Caco-2 (cell line): ENCODE data around the gene GPATCH8. TPM values are rescaled to one million over a fixed set of nuclear protein-coding genes. Genes with fewer than 3 reads are reported as not detected.

Experiments
- BruUV-seq: library from RNA; stranded (reverse); fragments of 400-500 nt; replicated peaks from 2 replicates; lab custom pipeline; 2021; lab: Mats Ljungman, UMichigan
- CTCF ChIA-PET: fragments of 300-600 bp; sonication (Branson Sonifier 250); formaldehyde crosslinking; loops from one replicate; lab custom pipeline; 2022; ENCODE audit warnings: antibody characterized with exemption; lab: Charles Lee
- POLR2A ChIA-PET: fragments of 300-600 bp; sonication (Branson Sonifier 250); formaldehyde crosslinking; loops from one replicate; lab custom pipeline; 2022; ENCODE audit warnings: antibody characterized with exemption; lab: Charles Lee
- DNase-seq, 2 experiments: peaks; one replicate each; pipeline versions ENCODE4 v3.0.0 to v3.0.0-alpha.2; 2020 to 2022
- H3K27me3 ChIP-seq: replicated peaks from 2 replicates; pipeline ENCODE4 v1.6.0; 2011; ENCODE audit warnings: low read length; ENCODE audit not compliant: control insufficient read depth, insufficient read depth
- H3K36me3 ChIP-seq: 2 replicates; pipeline ENCODE4 v1.5.1; 2011; ENCODE audit warnings: low read length; ENCODE audit not compliant: control insufficient read depth, insufficient read depth
- H3K4me1 ChIP-seq: fragments of 250-450 bp; sonication (Bioruptor Pico); 2 replicates; pipeline ENCODE4 v1.5.1; 2020; ENCODE audit warnings: mild to moderate bottlenecking
- H3K4me3 ChIP-seq: 2 replicates; pipeline ENCODE4 v1.5.1; 2011; ENCODE audit warnings: low read depth, mild to moderate bottlenecking, control low read depth, low read length
- H3K9me3 ChIP-seq: fragments of 250-450 bp; sonication (Bioruptor Pico); 2 replicates; pipeline ENCODE4 v1.5.1; 2020; ENCODE audit warnings: mild to moderate bottlenecking, moderate library complexity
- H3K27ac Mint-ChIP-seq: one replicate; pipeline ENCODE4 v1.8.0; 2022; ENCODE audit warnings: mixed read lengths; ENCODE audit not compliant: unreplicated experiment
- H3K27me3 Mint-ChIP-seq: one replicate; pipeline ENCODE4 v1.8.0; 2022; ENCODE audit warnings: mixed read lengths; ENCODE audit not compliant: insufficient read depth, unreplicated experiment
- H3K36me3 Mint-ChIP-seq: one replicate; pipeline ENCODE4 v1.8.0; 2022; ENCODE audit warnings: mild to moderate bottlenecking, mixed read lengths; ENCODE audit not compliant: insufficient read depth, unreplicated experiment
- H3K4me1 Mint-ChIP-seq: one replicate; pipeline ENCODE4 v1.8.0; 2022; ENCODE audit warnings: low read depth, mixed read lengths; ENCODE audit not compliant: unreplicated experiment
- H3K4me3 Mint-ChIP-seq: one replicate; pipeline ENCODE4 v1.8.0; 2022; ENCODE audit warnings: mild to moderate bottlenecking, moderate library complexity, mixed read lengths; ENCODE audit not compliant: unreplicated experiment
- H3K9me3 Mint-ChIP-seq: one replicate; pipeline ENCODE4 v1.8.0; 2022; ENCODE audit warnings: mixed read lengths; ENCODE audit not compliant: unreplicated experiment
- CTCF ChIP-seq, 2 experiments: fragments of 200-600 bp in 1 of 2; IDR thresholded peaks; 1 replicate in 1 of 2; 2 replicates in 1 of 2; pipeline versions ENCODE4 v1.5.1 to v1.8.0; 2011 to 2022; ENCODE audit warnings: antibody characterized with exemption in 1 of 2, control low read depth in 1 of 2, inconsistent platforms in 1 of 2, low read depth in 1 of 2, low read length in 1 of 2, mild to moderate bottlenecking in 1 of 2, moderate library complexity in 1 of 2; ENCODE audit not compliant: insufficient read depth in 1 of 2, severe bottlenecking in 1 of 2, unreplicated experiment in 1 of 2
- intact Hi-C: fragments of 100-400 bp; cut with micrococcal nuclease; formaldehyde crosslinking; loops from one replicate; pipeline ENCODE4 v1.10.0; 2022; ENCODE audit not compliant: unreplicated experiment
- total RNA-seq: library from RNA; stranded (reverse); gene quantifications from 2 replicates; pipeline ENCODE4 v1.2.3, GENCODE V29; 2022

The GPATCH8 gene
- total RNA-seq, 1 experiment from 2014 or later, result 53.4 TPM

GRCh38 chr17:44362949-44363612 lies 140.1 kb downstream of the GPATCH8 start:
- DNase-seq, result peak; percentile 37 to 38
- POLR2A ChIA-PET, result interaction anchor here (0.6 to 1.0 kb wide), 5 partner anchors 10 to 900 kb away, joined by 3 to 7 read pairs (median 5); no protein-coding TSS in a partner anchor

GRCh38 chr17:44362459-44362948 lies 140.7 kb downstream of the GPATCH8 start:
- H3K9me3 Mint-ChIP-seq, result no peaks in the 10 kb centered on the region
- Histone ChIP-seq H3K36me3 (no peaks in the 10 kb centered on the region), H3K9me3 (no peaks in the 10 kb centered on the region), H3K4me1 (peaks cover 10% of the 10 kb centered on the region; the same call in 1 of the 2 replicates), H3K4me3 (peak overlapping the region; percentile 69), H3K27me3 (0 out of 2 replicates have a peak, but pooled peaks cover 1% of the 10 kb centered on the region)
- peak overlapping the region; percentile 70 for H3K4me3 Mint-ChIP-seq
- TF ChIP-seq CTCF (IDR thresholded peaks at IDR 0.05; ENCODE audit: insufficient read depth in 1 of 2, low read depth in 1 of 2, low read length in 1 of 2, severe bottlenecking in 1 of 2, unreplicated experiment in 1 of 2), result no peak
- no TSS peak for BruUV-seq
- ChIA-PET CTCF (interaction anchor here (1.5 to 1.9 kb wide), 5 partner anchors 9 to 161 kb away, joined by 4 to 13 read pairs (median 9); partner anchors contain the start of gene GRN), POLR2A (interaction anchor here (1.0 kb wide), 1 partner anchor 181 kb away, joined by 4 read pairs; no protein-coding TSS in a partner anchor)
- H3K27ac Mint-ChIP-seq, result no peak overlapping the region
- peaks cover 17% of the 10 kb centered on the region for H3K4me1 Mint-ChIP-seq
- H3K27me3 Mint-ChIP-seq, result peaks cover 7% of the 10 kb centered on the region
- H3K36me3 Mint-ChIP-seq, result no peaks in the 10 kb centered on the region
- intact Hi-C loops, result no loop called here
- DNase-seq, result peak in 1 of 2 experiments; percentile 31

More at GRCh38 chr17:44362949-44363612, 140.1 kb downstream of the GPATCH8 start:
- no peaks in the 10 kb centered on the region for H3K9me3 ChIP-seq
- TF ChIP-seq CTCF (IDR thresholded peaks at IDR 0.05; ENCODE audit: insufficient read depth in 1 of 2, low read depth in 1 of 2, low read length in 1 of 2, severe bottlenecking in 1 of 2, unreplicated experiment in 1 of 2), result no peak
- peak overlapping the region; percentile 70 for H3K4me3 Mint-ChIP-seq
- H3K36me3 ChIP-seq, result no peaks in the 10 kb centered on the region
- peaks cover 17% of the 10 kb centered on the region for H3K4me1 Mint-ChIP-seq
- no peaks in the 10 kb centered on the region for H3K36me3 Mint-ChIP-seq
- intact Hi-C loops, result no loop called here
- BruUV-seq, result no TSS peak
- H3K4me1 ChIP-seq, result peaks cover 10% of the 10 kb centered on the region; the same call in 1 of the 2 replicates
- H3K27me3 Mint-ChIP-seq, result peaks cover 7% of the 10 kb centered on the region
- H3K9me3 Mint-ChIP-seq, result no peaks in the 10 kb centered on the region
- H3K27me3 ChIP-seq, result 0 out of 2 replicates have a peak, but pooled peaks cover 1% of the 10 kb centered on the region
- peak overlapping the region; percentile 69 for H3K4me3 ChIP-seq
- CTCF ChIA-PET, result interaction anchor here (0.6 to 1.9 kb wide), 13 partner anchors 9 to 1434 kb away, joined by 3 to 13 read pairs (median 7); partner anchors contain the start of genes GRN and SLC25A39
- no peak overlapping the region for H3K27ac Mint-ChIP-seq
